ENCODE data around the gene KCNK16.

Gene KCNK16

DNA sequence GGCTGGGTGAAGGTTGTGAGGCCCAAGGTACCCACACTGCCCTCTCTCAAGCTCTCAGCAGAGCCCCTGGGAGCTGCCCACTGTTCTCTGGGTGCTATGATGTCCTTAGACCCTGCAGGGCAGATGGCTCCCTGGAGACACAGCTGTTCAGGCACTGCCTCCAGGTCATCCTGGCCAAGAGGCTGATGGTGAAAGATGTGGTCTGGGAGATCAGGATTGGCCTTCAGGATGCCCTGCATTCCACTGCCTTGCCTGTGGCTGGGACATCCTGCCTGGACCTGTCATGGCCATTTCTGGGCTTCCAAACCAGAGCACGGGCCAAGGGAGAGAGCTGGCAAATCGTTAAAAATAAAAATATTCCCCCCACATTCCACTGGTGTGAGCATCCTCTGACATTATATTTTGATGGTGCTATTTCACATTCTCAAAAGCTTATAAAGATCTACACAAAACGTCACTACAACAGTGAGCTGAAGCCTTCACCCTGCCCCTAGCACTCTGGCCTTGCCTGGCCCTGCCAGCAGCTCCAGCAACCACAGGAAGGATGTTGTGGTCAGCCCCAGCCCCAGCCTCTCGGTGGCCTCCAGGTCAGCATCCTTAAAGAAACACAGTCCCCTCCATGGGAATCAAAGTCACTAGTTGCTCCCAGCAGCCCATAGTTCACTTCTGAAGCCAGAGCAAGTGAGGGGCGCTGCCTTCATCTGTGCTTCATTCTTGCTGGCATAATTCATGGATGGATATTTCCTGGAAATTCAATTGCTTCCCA, 13.5 kb upstream of the KCNK16 start:
- no peak for ATAC-seq (ENCODE audit: low read depth)
- Mint-ChIP-seq H3K4me1 (peaks cover 11% of the 10 kb centered on the region), H3K27ac (no peak overlapping the region), H3K4me3 (no peak overlapping the region), H3K36me3 (no peaks in the 10 kb centered on the region), H3K27me3 (peaks cover 16% of the 10 kb centered on the region), H3K9me3 (no peaks in the 10 kb centered on the region)
- DNase-seq (ENCODE audit: low spot score in 2 of 2): no peak

DNA sequence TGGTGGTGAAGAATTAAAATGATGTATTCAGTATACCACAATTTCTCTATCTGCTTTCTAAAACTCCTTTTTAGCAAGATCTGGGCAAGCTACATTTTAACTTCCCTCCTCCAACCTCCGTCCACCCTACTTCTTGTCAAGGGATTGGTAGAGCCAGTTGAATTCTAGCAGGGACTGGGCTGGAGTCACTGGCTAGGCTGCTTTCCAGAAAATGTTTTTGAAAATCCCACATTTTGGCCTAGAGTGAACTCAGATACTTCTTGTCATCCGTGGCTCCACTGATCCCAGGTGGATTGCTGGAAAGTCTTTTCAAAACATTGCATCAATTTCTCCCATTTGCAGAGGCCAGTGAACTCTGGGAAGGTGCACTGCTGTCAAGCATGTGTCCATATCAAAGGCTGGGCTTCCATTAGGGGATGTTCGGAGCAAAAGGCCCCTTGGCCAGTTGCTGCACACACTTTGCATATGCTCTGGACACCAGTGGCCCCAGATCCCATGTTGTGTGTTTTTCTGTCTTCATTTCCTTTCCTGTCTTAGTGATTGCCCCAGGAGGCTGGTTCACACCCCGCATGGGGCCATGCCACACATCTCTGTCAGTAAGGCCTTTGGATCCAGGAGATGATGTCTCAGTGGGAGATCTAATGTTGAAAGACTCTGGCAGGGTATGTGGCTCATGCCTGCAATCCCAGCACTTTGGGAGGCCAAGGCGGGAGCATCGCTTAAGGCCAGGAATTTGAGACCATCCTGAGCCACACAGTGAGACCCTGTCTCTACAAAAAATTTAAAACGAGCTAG, 11.3 kb upstream of the KCNK16 start:
- DNase-seq (ENCODE audit: low spot score in 2 of 2): no peak
- Mint-ChIP-seq H3K36me3 (no peaks in the 10 kb centered on the region), H3K27ac (no peak overlapping the region), H3K4me3 (no peak overlapping the region), H3K9me3 (no peaks in the 10 kb centered on the region), H3K4me1 (peaks cover 14% of the 10 kb centered on the region), H3K27me3 (peaks cover 15% of the 10 kb centered on the region)
- no peak for ATAC-seq (ENCODE audit: low read depth)

DNA sequence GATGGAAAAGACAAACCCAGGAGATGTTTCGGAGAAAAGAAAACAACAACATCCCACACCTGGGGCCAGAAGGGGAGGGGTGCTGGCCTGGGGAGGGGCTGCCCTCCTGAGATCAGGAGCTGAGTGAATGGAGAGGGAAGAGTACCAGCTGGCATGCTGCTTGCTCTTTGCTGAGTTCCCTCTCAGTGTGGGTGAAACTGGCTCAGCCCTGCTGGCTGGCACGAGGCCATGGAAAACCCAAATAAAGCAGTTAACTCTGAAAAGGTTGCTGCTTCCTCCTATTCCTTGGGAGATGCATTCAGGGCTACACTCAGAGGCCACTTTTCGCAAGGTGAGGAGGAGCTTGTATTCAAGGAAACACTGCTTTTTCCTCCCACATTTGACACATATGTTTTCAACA, 8.0 kb upstream of the KCNK16 start:
- Mint-ChIP-seq H3K36me3 (no peaks in the 10 kb centered on the region), H3K4me3 (no peak overlapping the region)
- no peak for ATAC-seq (ENCODE audit: low read depth)

GRCh38 chr6:39330057-39330456, 7.6 kb upstream of the KCNK16 start:
- H3K27me3 Mint-ChIP-seq: peaks cover 20% of the 10 kb centered on the region
- H3K27ac Mint-ChIP-seq: no peak overlapping the region
- H3K9me3 Mint-ChIP-seq: no peaks in the 10 kb centered on the region
- H3K4me3 Mint-ChIP-seq: no peak overlapping the region
- no peak for DNase-seq (ENCODE audit: low spot score in 2 of 2)
- peak; percentile 62 for ATAC-seq (ENCODE audit: low read depth)
- peaks cover 4% of the 10 kb centered on the region for H3K4me1 Mint-ChIP-seq
- H3K36me3 Mint-ChIP-seq: no peaks in the 10 kb centered on the region

More for the DNA sequence above, 8.0 kb upstream of the KCNK16 start:
- peaks cover 4% of the 10 kb centered on the region for H3K4me1 Mint-ChIP-seq
- DNase-seq (ENCODE audit: low spot score in 2 of 2): no peak
- peaks cover 16% of the 10 kb centered on the region for H3K27me3 Mint-ChIP-seq
- H3K27ac Mint-ChIP-seq: no peak overlapping the region
- no peaks in the 10 kb centered on the region for H3K9me3 Mint-ChIP-seq

DNA sequence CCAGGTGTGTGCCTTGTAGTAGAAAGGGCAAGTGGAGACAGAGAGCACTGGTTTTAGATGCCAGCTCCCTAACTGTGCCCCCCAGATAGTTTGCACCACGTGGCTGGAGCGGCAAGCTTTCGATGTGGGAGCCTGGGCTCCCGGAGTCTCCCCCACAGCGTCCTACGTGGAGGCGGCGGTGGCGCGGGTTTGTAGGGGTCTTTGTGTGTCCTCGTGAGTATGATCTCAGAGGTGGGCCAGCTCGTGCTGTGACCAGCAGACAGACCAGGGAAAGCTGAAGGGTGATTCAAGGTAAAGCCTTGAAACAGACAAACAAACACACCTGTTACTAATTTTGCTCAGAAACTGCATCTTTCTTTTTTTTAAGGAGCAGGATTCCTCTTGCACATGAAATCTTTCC, 5.6 kb upstream of the KCNK16 start:
- H3K27me3 Mint-ChIP-seq: peaks cover 22% of the 10 kb centered on the region
- H3K36me3 Mint-ChIP-seq: no peaks in the 10 kb centered on the region
- ATAC-seq (ENCODE audit: low read depth) (no peak), DNase-seq (ENCODE audit: low spot score in 2 of 2) (no peak)
- H3K9me3 Mint-ChIP-seq: no peaks in the 10 kb centered on the region
- H3K27ac Mint-ChIP-seq: no peak overlapping the region
- H3K4me3 Mint-ChIP-seq: no peak overlapping the region
- peaks cover 4% of the 10 kb centered on the region for H3K4me1 Mint-ChIP-seq

GRCh38 chr6:39327507-39327906, 5.0 kb upstream of the KCNK16 start:
- Mint-ChIP-seq H3K27ac (no peak overlapping the region), H3K27me3 (peaks cover 18% of the 10 kb centered on the region), H3K36me3 (no peaks in the 10 kb centered on the region), H3K9me3 (no peaks in the 10 kb centered on the region), H3K4me3 (no peak overlapping the region), H3K4me1 (peaks cover 4% of the 10 kb centered on the region)
- ATAC-seq (ENCODE audit: low read depth) (no peak), DNase-seq (ENCODE audit: low spot score in 2 of 2) (no peak)

DNA sequence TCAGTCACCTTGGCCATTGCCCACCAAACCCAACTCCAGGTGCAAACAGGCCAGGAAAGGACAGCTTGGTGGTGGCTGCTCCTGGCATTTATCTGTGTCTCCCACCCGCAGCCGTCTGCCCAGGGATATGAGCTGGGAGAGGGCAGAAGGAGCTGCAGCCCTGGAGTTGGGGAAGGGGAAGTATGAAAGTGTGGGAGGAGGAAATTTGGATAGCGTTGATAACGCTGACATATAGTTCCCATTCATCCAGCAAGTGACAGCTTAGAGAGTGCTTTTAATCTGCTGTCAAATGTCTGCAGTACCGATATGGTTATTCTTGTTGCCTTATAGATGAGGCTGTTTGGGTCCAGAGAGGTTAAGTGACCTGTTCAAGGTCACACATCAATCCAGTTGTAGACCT, 741 bp downstream of the KCNK16 start:
- Mint-ChIP-seq H3K9me3 (no peaks in the 10 kb centered on the region), H3K27me3 (peaks cover 15% of the 10 kb centered on the region), H3K4me1 (peaks cover 2% of the 10 kb centered on the region), H3K27ac (no peak overlapping the region), H3K4me3 (no peak overlapping the region), H3K36me3 (no peaks in the 10 kb centered on the region)
- ATAC-seq (ENCODE audit: low read depth) (no peak), DNase-seq (ENCODE audit: low spot score in 2 of 2) (no peak)

DNA sequence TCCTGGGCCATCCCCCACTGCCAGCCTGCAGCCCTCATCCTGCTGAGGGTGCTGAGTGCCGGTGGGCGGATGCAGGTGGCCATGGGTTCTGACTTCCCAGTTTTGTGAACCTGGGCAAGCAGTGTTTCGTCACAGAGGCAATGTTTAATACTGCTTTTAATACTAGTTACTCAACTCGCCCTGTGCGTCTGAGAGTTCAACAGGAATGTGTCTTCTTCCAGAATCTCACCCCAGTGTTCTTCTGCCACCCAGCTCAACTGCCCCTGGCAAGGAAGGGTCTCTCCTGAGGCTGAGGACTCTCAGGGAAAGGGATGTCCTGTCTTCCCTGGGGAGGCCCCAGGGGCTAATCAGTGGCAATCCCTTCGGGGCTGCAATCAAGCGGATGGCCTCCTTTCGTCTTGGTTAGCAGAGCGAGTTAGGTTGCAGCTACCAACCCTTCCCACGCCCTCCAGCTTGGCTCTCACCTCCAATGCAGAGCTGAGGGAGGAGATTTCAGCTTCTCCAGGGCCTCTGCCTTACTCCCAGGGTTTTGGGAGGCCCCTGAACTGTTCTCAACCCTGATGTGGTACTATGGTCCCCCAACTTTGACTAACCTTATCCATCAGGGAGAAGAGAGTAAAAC, 2.0 kb downstream of the KCNK16 start:
- DNase-seq (ENCODE audit: low spot score in 2 of 2): no peak
- no peak overlapping the region for H3K4me3 Mint-ChIP-seq
- H3K27ac Mint-ChIP-seq: no peak overlapping the region
- H3K9me3 Mint-ChIP-seq: no peaks in the 10 kb centered on the region
- no peak for ATAC-seq (ENCODE audit: low read depth)
- H3K4me1 Mint-ChIP-seq: peaks cover 2% of the 10 kb centered on the region
- no peaks in the 10 kb centered on the region for H3K36me3 Mint-ChIP-seq
- H3K27me3 Mint-ChIP-seq: peaks cover 16% of the 10 kb centered on the region

- Mint-ChIP-seq H3K9me3 (no peaks in the 10 kb centered on the region), H3K27me3 (peaks cover 11% of the 10 kb centered on the region), H3K27ac (no peak overlapping the region), H3K4me1 (peaks cover 2% of the 10 kb centered on the region), H3K4me3 (no peak overlapping the region), H3K36me3 (no peaks in the 10 kb centered on the region)
- DNase-seq (ENCODE audit: low spot score in 2 of 2) (no peak), ATAC-seq (ENCODE audit: low read depth) (no peak)
Observed at GRCh38 chr6:39319621-39320362, 2.7 kb downstream of the KCNK16 start.

DNA sequence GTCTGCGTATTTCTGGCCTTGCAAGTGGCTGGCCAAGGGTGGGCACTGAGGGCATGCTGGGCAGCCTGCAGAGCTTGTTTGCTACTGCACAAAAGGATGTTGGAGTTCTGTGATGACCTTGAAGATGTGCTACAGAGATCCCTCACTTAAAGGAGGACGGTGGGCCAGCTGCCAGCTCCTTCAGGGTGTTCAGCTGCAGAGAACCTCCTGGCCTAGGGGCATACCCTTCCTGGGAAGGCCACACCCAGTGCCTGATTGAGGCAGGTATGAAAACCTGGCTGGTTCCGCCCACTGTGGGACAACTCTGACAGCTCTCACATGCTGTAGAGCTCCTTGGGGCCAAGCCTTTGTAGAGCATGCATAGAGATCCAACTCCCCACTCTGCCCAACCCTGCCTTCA, 5.2 kb downstream of the KCNK16 start:
- H3K4me3 Mint-ChIP-seq: no peak overlapping the region
- DNase-seq (ENCODE audit: low spot score in 2 of 2): no peak
- peaks cover 2% of the 10 kb centered on the region for H3K4me1 Mint-ChIP-seq
- no peak overlapping the region for H3K27ac Mint-ChIP-seq
- H3K36me3 Mint-ChIP-seq: no peaks in the 10 kb centered on the region
- no peak for ATAC-seq (ENCODE audit: low read depth)
- H3K9me3 Mint-ChIP-seq: no peaks in the 10 kb centered on the region
- H3K27me3 Mint-ChIP-seq: peaks cover 11% of the 10 kb centered on the region

DNA sequence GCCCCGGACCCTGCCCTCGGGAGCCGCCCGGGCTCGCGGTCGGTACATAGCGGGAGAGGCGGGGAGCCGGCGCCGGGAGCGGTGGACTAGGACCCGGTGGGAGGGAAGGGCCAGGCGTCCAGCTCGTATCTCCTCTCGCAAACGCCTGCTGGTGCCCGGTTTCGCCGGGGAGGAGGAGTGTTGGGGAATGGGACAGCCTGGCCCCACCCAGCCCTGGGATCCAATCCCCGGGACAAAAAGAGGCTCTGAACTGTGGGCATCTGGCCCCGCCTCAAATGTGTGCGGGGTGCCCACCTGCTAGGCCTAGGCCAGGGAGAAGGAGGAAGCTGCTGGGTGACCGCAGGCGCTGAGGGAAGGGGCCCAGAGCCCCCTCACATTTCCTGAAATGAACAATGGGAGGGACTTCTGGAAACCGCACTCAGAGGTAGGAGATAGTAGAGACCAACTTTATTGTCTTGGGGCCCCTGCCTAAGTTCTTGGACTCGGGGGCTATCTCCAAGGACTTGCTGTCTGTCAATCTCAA, 8.2 kb downstream of the KCNK16 start, which contains the start of gene KCNK17:
Gene KCNK17 (minus strand): TSS at position 147 of the 523 bp plus-strand sequence. CDS start 99 bp downstream, at position 48.
- H3K4me3 Mint-ChIP-seq: peak within 1 kb of the TSS; percentile 43
- ATAC-seq (ENCODE audit: low read depth) (no peak), DNase-seq (ENCODE audit: low spot score in 2 of 2) (no peak)
- H3K27me3 Mint-ChIP-seq: peaks cover 24% of the 10 kb centered on the region
- H3K27ac Mint-ChIP-seq: no peak within 1 kb of the TSS
- H3K4me1 Mint-ChIP-seq: peaks cover 5% of the 10 kb centered on the region
- no peaks in the 10 kb centered on the region for H3K36me3 Mint-ChIP-seq
- no peaks in the 10 kb centered on the region for H3K9me3 Mint-ChIP-seq

DNA sequence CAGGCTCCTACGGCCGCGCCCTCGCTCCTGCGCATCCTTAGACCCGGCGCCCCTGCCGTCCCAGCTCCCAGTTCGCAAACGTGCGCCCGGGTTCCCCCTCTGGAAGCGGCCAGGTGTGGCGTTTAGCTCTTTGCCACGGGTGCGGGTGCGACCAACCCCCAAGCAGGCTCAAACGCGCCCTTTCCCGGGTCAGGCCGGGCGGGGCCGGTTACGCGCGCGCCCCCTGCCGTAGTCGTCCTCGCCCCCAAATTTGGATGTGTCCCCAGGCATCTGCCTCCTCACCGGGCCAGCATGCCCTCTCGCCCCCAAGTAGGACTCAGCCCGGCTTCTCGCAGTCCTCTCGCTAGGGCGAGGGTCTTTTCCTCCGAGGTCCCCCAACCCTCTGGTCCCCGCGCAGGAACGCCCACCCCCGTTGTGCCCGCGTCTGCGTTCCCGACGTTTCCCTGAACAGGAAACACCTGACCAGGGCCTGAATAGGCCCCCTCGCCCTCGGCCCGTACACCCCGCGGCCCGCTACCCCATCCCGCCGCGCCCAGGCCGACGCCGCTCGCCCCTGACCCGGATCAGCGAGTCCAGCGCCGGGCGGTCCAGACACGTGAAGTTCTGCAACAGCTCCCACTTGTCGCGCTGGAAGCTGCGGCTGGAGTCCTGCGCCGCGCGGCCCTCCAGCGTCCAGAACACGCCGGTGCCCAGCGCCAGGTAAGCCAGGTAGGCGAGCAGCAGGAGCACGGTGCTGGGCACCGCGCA, 8.8 kb downstream of the KCNK16 start:
- no peak for ATAC-seq (ENCODE audit: low read depth)

DNA sequence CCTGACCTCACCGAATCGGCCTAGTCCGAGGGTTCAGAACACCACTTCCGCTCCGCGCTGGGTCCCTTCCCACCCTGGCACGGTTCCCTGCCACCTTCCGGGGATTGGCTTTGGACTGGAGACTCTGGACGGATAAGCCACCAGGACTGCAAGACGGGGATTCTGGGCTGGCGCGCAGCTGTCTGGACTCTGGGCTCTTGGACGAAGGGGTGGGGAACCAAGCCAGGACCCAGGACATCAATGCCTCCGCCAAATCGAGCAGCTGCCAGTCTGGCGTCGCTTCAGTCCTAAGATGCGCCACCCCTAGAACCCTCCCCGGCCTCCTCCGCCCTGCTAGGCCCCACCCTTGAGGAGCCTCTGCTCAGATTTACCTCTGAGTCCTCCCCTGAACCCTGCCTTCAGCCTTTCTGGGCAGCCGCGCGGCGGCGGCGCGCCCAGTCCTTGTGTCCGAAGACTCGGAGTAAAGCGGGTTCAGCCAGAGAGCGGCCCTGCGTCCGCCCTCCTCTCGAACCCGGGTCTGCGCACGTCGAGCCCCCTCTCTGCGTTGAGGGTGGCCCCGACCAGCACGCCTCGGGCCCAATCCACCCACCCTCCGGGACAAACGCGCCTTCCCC, 9.5 kb downstream of the KCNK16 start:
- peaks cover 19% of the 10 kb centered on the region for H3K27me3 Mint-ChIP-seq
- H3K9me3 Mint-ChIP-seq: no peaks in the 10 kb centered on the region
- H3K4me3 Mint-ChIP-seq: no peak overlapping the region
- H3K36me3 Mint-ChIP-seq: no peaks in the 10 kb centered on the region
- H3K4me1 Mint-ChIP-seq: peaks cover 5% of the 10 kb centered on the region
- DNase-seq (ENCODE audit: low spot score in 2 of 2) (no peak), ATAC-seq (ENCODE audit: low read depth) (no peak)
- no peak overlapping the region for H3K27ac Mint-ChIP-seq

More for the DNA sequence above, 8.8 kb downstream of the KCNK16 start:
- Mint-ChIP-seq H3K27ac (no peak overlapping the region), H3K9me3 (no peaks in the 10 kb centered on the region), H3K4me3 (peak overlapping the region; percentile 43), H3K36me3 (no peaks in the 10 kb centered on the region), H3K4me1 (peaks cover 5% of the 10 kb centered on the region), H3K27me3 (peaks cover 19% of the 10 kb centered on the region)
- DNase-seq (ENCODE audit: low spot score in 2 of 2): no peak
